Mucosa of stomach (tissue), 1 donor: ENCODE measurements around the gene PACC1.

Source experiments
- H3K27me3 ChIP-seq: one replicate; pipeline ENCODE4 v1.7.0; 2013; ENCODE audit warnings: mild to moderate bottlenecking, low read length; ENCODE audit not compliant: control insufficient read depth, insufficient read depth
- H3K36me3 ChIP-seq: one replicate; pipeline ENCODE4 v1.7.0; 2013; ENCODE audit warnings: low read length; ENCODE audit not compliant: control insufficient read depth, insufficient read depth
- H3K4me1 ChIP-seq: one replicate; pipeline ENCODE4 v1.7.0; 2013; ENCODE audit warnings: mild to moderate bottlenecking, low read length; ENCODE audit not compliant: control insufficient read depth, insufficient read depth
- H3K4me3 ChIP-seq: one replicate; pipeline ENCODE4 v1.7.0; 2013; ENCODE audit warnings: low read length
- H3K9ac ChIP-seq: one replicate; pipeline ENCODE4 v1.7.0; 2013; ENCODE audit warnings: mild to moderate bottlenecking, low read length, moderate library complexity
- H3K9me3 ChIP-seq: one replicate; pipeline ENCODE4 v1.7.0; 2013; ENCODE audit warnings: mild to moderate bottlenecking, low read length, moderate library complexity; ENCODE audit not compliant: control insufficient read depth
- donor health status: Pancreatic carcinoma.

PACC1 gene

DNA sequence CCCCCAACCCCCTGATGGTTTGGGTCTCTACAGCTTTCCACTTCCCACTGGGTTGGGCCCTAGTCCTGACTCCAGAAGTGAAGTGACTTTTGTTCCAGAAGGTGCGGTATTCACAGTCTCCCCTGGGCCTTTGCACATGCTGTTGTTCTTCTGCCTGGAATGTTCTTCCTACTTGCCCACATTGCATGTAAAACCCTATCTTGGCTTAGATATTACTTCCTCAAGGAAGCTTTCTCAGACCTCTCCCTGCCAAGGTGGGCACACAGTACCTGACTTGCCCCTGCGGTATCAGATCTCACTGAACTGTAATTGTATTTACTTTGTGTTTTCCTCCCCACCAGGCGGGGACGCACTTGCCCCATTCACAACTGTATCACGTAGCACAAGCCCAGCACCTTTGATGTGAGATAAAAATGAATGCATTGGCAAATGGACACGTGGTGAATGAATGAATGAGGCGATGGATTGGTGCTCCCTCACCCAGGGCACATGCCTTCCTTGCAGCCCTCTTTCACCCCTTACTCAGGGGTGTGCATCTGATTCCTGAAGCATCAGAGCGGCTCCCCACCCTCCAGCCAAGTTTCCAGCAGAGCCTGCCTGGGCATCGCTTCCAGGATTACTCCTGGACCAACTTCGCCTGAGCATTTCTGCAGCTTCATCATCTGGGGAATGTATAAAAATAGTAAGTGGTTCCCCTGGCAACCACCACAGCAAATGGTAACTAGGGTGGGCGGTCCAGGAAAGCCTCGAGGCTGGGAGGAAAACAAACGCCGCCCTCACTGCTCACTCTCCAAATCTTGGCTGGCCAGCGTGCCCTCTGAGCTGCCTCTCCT lies 37.9 kb upstream of the PACC1 start:
- no peaks in the 10 kb centered on the region for H3K4me1 ChIP-seq
- H3K9me3 ChIP-seq: no peaks in the 10 kb centered on the region
- no peaks in the 10 kb centered on the region for H3K27me3 ChIP-seq
- H3K9ac ChIP-seq: no peak overlapping the region
- no peak overlapping the region for H3K4me3 ChIP-seq
- H3K36me3 ChIP-seq: no peaks in the 10 kb centered on the region

DNA sequence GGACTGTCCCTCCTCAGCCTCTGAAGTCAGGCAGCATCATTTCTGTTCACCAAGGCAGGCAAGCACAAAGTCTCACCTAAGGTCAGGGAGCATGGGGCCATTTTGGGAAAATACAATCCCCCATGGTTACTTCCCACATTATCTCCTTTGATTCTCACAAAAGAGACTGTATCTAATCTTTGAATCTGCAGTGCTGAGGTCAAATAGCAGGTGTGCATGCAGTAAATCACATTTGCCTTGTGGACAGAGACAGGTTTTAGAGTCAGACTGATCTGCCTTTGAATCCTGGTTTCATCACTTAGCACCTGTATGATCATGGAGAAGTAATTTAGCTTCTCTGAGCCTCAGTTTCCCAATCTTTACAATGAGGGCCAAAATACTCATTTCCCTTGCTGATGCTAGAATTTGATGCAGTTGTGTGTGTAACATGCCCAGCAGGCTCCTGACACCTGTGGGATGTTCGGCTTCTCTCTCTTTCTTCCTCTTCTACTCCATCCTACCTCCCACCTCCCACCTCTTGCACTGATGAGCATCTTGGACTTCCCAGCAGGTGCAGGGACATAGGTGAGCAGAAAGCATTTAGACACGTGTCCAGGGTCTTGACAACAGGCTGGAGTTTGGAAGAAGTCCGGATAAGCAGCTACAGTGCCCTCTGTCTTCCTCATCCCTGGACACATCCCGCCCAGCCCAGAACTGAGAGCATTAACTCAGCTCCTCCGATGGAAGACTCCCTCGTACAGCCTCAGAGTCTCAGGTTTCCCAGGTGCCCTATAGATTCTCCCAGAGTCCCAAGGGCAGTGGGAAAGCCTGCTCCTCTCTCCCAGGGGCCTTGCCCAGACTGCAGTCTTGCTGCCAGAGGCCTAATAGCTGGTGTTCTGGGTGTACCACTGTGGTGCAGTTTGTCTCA lies 37.0 kb upstream of the PACC1 start:
- Histone ChIP-seq H3K9me3 (no peaks in the 10 kb centered on the region), H3K27me3 (no peaks in the 10 kb centered on the region), H3K9ac (no peak overlapping the region), H3K36me3 (no peaks in the 10 kb centered on the region), H3K4me3 (no peak overlapping the region), H3K4me1 (no peaks in the 10 kb centered on the region)

- no peaks in the 10 kb centered on the region for H3K27me3 ChIP-seq
- H3K9ac ChIP-seq: no peak overlapping the region
- no peaks in the 10 kb centered on the region for H3K36me3 ChIP-seq
Observed at GRCh38 chr1:212450331-212450881, 35.7 kb upstream of the PACC1 start.

DNA sequence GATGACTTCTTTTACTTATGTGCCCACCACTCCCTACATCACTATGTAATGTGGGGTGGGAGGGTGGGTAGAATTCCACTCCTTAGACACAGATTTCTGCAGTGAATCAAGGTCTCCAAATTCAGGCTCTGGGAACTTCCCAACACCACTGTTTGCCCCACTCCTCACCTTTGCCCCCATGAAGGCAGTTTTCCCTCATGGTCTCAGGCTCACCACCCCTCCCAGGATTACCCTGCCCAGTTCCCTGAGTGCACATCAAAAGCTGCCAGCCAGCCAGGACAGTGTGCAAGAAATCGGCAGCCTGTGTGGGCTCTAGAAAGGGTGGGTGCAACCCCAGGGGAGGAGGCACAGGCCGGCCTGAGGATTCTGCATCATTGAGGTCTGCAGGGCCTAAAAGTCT lies 32.8 kb upstream of the PACC1 start:
- H3K4me3 ChIP-seq: no peak overlapping the region
- H3K4me1 ChIP-seq: no peaks in the 10 kb centered on the region
- no peaks in the 10 kb centered on the region for H3K9me3 ChIP-seq
- no peaks in the 10 kb centered on the region for H3K27me3 ChIP-seq
- no peak overlapping the region for H3K9ac ChIP-seq
- H3K36me3 ChIP-seq: no peaks in the 10 kb centered on the region

More at GRCh38 chr1:212450331-212450881, 35.7 kb upstream of the PACC1 start:
- Histone ChIP-seq H3K4me1 (no peaks in the 10 kb centered on the region), H3K9me3 (no peaks in the 10 kb centered on the region), H3K4me3 (no peak overlapping the region)

DNA sequence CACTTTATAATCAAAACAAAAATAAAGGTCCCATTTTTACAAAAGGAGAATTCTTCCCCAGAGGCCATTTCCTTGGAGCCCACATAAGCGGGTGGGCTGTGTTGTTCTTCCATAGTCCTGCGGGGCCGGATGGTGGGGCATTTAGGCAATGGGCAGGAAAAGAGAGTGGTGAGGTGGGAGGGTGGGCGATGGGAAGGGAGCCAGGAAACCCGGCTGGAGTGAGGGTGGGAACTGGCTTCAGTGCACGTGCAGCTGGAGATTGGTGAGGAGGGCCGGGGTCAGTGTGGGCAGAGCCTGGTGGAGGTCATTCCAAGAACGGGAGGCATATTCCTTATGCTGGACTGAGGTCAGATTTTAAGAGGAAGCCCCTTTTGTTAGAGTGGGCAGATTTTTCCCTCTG lies 31.6 kb upstream of the PACC1 start:
- no peaks in the 10 kb centered on the region for H3K4me1 ChIP-seq
- no peaks in the 10 kb centered on the region for H3K27me3 ChIP-seq
- no peak overlapping the region for H3K4me3 ChIP-seq
- H3K9ac ChIP-seq: no peak overlapping the region
- no peaks in the 10 kb centered on the region for H3K36me3 ChIP-seq
- H3K9me3 ChIP-seq: no peaks in the 10 kb centered on the region

- Histone ChIP-seq H3K9me3 (no peaks in the 10 kb centered on the region), H3K4me3 (no peak overlapping the region), H3K9ac (no peak overlapping the region), H3K27me3 (no peaks in the 10 kb centered on the region), H3K4me1 (no peaks in the 10 kb centered on the region), H3K36me3 (no peaks in the 10 kb centered on the region)
Observed at GRCh38 chr1:212442408-212442807, 27.7 kb upstream of the PACC1 start.

DNA sequence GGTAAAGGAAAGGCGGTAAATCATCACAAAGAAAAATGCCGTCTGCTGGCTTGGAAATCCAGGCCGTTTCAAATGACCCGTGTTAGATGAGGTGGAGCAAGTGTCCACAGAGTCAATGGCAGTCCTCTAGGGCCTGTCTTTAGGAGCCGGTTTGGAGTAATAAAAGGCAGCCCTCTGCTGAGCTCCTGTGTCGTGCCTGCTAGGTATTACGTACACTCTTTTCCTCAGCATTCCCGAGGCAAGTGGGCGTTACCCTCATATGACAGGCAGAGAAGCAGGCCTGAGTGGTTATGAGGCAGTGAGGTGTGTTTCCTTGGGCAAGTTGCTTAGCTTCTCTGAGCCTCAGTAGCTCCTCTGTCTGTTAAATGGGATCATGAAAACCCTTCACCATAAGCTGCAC lies 25.7 kb upstream of the PACC1 start:
- no peaks in the 10 kb centered on the region for H3K27me3 ChIP-seq
- no peak overlapping the region for H3K4me3 ChIP-seq
- H3K9me3 ChIP-seq: no peaks in the 10 kb centered on the region
- no peak overlapping the region for H3K9ac ChIP-seq
- H3K4me1 ChIP-seq: no peaks in the 10 kb centered on the region
- no peaks in the 10 kb centered on the region for H3K36me3 ChIP-seq

- Histone ChIP-seq H3K4me1 (no peaks in the 10 kb centered on the region), H3K4me3 (no peak overlapping the region), H3K27me3 (no peaks in the 10 kb centered on the region), H3K36me3 (no peaks in the 10 kb centered on the region), H3K9ac (no peak overlapping the region), H3K9me3 (no peaks in the 10 kb centered on the region)
Observed at GRCh38 chr1:212438831-212439237, 24.1 kb upstream of the PACC1 start.

DNA sequence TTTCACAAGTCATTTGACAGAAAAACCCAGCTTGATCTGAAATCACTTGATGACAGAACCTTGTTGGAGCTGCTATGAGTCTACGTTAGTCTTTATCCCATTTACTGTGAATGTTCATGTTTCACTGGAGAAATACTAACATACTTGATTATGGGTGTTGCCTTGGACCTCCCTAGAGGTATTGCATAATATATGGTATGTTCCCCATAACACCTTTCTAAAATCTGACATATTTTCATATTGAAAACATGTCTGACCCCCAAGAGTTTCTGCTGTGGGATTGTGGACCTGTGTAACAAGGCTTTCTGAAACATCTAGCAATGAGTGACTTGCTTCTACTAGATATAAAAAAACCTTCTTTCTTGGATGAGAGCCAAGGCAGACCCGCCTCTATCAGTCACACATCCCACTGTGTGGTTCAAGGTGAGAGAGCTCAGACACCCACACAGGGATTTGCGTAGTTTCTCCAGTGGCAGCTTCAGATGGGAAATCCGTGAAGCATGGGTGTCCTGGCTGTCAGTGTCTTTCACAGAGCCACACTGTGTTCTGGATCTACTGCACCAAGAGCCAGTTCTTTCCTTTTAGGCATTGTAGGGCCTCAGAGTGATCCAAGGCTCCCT lies 22.6 kb upstream of the PACC1 start:
- Histone ChIP-seq H3K9me3 (no peaks in the 10 kb centered on the region), H3K27me3 (no peaks in the 10 kb centered on the region), H3K4me3 (no peak overlapping the region)

GRCh38 chr1:212434992-212435391 lies 20.3 kb upstream of the PACC1 start:
- peaks cover 14% of the 10 kb centered on the region for H3K4me1 ChIP-seq
- no peaks in the 10 kb centered on the region for H3K9me3 ChIP-seq

More for the DNA sequence above, 22.6 kb upstream of the PACC1 start:
- H3K36me3 ChIP-seq: no peaks in the 10 kb centered on the region
- peaks cover 3% of the 10 kb centered on the region for H3K4me1 ChIP-seq
- H3K9ac ChIP-seq: no peak overlapping the region

DNA sequence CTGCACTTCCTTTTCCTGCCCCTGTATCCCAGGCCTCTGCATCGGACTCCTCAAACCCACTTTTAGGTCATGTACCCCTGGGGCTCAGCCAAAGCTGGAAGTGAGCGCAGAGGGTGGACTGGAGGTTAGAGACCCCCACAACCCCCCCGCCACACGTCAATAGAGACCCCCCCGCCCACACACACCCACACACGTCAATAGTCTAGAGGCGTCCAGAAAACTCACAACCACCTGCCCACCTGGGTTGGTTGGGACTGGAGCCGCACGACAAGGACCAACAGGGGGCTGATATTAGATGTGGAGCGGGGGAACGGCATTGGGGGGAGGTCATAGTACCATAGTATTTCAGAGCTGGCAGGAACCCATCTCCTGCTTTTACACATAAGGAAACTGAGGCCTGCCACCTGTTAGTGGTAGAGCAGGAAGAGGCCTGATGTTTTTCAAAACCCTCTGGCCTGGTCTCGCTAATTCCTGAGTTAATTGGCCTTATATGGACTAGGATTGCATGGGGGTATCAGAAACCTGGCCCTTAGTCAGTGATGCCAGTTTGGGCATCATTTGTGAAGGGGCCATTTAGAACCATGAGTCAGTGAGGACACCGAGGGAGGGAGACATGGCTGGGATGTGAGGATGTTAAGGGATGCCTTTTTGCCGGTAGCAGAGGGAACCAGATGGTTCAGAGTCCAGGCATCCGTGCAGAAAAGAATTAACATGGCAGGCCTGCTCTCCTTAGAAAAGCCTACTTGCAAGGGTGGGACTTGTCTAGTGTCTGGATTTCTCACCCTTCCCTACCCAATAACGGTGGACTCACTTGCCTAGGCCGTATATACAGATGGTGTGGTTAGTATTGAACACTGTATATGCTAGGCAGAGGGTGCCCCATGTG lies 19.1 kb upstream of the PACC1 start:
- Histone ChIP-seq H3K27me3 (no peaks in the 10 kb centered on the region), H3K4me3 (peak overlapping the region; percentile 29), H3K36me3 (no peaks in the 10 kb centered on the region), H3K4me1 (peaks cover 14% of the 10 kb centered on the region), H3K9ac (peak overlapping the region; percentile 81), H3K9me3 (no peaks in the 10 kb centered on the region)

More at GRCh38 chr1:212434992-212435391, 20.3 kb upstream of the PACC1 start:
- no peaks in the 10 kb centered on the region for H3K36me3 ChIP-seq
- no peak overlapping the region for H3K4me3 ChIP-seq
- H3K27me3 ChIP-seq: no peaks in the 10 kb centered on the region
- H3K9ac ChIP-seq: no peak overlapping the region
